Activated CD4-positive, CD25-positive, alpha-beta regulatory T cell treated with anti-CD3 and anti-CD28 coated beads, Interleukin-2, amount 50 U/mL, for 24 hours (primary cell): ENCODE results near the gene POLE4.

ENCODE experiments used
- ATAC-seq, 2 donors: fragments of 150-1000 bp; cut with Tn5 transposase; one replicate each; pipeline ENCODE4 v1.10.0; 2021; ENCODE audit warnings: mild to moderate bottlenecking in 1 of 2, moderate library complexity in 1 of 2

Gene POLE4

DNA sequence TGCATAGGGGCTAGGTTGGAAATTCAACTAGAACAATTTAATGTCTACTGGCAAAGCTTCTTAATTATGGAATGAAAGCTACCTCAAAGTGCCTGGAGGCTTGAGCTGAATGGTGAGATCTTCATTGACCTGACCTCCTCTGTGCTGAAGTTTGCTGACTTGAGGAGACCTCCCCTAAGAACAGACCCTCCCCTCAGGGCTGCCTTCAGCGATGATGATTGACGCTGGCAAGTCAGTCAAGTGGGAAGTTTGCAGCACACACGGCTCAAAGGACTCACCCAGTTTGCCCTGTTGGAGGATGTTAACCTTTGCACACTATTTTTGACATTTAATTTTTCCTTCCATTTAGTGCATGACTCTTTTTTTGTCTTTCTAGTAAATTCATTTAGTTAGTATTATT is 17.2 kb upstream of the POLE4 start:
- no peak for ATAC-seq

DNA sequence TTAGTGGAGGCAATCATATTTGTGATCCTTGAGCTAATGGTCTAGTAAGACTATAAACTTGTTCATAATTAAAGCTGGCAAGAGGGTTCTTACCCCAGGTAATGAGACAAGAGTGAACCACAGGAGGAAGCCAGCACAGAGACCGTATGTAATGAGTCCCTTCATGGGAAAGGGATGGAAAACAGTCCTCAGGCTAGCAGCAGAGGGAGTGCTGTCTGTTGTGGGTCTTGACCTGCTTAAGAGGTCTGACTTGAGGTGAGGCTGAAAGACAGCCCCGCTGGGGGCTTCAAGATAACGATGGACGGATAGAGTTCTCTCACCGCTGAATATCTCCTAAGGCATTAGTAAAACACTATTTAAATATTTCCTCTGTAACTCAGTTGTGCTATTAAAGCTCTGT is 16.2 kb upstream of the POLE4 start:
- no peak for ATAC-seq

DNA sequence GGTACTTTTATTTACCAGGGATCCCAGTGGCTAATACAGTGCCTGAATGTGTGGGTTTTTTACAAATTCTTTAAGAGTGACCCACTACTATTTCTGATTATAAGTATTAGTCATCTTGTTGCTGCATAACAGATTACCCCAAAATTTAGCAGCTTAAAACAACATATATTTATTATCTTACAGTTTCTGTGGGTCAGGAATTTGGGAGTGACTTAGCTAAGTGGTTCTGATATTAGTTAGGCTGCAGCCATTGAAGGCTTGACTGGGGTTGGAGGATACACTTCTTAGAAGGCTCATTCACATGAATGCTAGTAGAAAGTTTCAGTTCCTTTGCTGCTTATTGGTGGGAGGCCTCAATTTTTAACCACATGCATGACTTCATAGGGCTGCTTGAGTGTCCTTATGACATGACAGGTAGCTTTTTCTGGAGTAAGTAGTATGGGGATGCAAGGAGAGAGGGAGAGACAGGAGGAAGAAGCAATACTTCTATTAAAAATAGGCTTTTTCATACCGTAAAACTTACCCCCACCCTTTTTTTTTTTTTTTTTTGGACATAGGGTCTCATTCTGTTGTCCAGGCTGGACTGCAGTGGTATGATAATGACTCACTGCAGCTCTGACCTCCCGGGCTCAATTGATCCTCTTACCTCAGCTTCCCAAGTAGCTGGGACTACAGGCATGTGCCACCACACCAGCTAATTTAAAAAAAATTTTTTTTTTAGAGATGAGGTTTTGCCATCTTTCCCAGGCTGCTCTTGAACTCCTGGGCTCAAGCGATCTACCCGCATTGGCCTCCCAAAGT is 13.3 kb upstream of the POLE4 start:
- ATAC-seq, result no peak

DNA sequence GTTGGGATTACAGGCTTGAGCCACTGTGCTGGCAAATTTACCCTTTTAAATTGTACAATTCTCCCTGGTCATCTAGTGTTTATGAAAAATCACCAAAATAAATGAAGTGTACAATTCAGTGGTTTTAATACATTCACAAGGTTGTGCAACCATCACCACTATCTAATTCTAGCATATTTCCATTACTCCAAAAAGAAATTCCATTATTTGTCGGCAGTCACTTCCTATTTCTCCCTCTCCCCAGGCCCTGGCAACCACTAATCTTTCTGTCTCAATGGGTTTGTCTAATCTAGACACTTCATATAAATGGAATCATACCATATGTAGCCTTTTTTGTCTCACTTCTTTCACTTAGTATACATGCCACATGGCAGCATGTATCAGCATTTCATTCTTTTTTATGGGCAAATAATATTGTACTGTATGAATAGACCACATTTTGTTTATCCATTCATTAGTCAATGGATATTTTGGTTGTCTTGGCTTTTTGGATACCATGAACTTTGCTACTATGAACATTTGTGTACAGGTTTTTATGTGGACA is 12.6 kb upstream of the POLE4 start:
- ATAC-seq, result no peak

DNA sequence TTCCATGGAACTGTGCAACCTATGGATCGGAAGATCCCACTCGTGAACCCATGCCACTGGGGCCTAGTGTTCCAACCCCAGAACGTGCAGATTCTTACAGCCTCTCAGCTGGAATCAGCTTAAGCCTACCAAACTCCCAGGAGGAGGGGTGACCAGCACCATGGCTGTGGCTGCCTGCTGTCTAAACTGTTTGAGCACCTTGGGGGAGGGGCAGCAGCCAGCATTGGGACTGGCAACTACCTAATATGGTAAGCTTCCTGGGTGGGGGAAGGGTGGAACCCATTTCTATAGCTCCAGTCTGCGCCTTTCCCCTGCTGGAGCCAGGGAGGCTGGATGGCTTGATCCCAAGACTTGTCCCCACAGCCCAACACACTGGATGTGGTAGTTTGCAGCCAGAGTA is 10.7 kb upstream of the POLE4 start:
- ATAC-seq, result no peak

DNA sequence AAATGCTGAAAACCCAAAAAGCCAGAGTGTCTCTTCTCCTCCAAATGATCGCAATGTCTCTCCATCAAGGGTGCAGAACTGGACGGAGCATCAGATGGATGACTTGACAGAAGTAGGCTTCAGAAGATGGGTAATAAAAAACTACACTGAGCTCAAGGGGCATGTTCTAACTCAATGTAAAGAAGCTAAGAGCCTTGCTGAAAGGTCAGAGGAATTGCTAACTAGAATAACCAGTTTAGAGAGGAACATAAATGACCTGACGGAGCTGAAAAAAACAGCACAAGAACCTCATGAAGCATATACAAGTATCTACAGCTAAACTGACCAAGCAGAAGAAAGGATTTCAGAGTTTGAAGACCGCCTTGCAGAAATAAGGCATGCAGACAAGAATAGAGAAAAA is 9.7 kb upstream of the POLE4 start:
- no peak for ATAC-seq

DNA sequence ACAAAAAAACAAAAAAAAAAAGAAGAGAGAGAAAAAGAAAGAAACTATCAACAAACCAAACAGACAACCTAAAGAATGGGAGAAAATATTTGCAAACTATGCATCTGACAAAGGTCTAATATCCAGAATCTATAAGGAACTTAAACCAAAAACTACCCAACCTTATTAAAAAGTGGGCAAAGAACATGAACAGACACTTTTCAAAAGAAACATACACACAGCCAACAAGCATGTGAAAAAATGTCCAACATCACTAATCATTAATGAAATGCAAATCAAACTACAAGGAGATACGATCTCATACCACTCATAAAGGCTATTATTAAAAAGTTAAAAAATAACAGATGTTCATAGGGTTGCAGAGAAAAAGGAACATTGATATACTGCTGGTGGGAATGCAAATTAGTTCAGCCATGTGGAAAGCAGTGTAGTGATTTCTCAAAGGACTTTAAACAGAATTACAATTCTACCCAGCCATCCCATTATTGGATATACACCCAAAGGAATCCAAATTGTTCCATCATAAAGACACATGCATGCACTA is 7.2 kb upstream of the POLE4 start:
- no peak for ATAC-seq

DNA sequence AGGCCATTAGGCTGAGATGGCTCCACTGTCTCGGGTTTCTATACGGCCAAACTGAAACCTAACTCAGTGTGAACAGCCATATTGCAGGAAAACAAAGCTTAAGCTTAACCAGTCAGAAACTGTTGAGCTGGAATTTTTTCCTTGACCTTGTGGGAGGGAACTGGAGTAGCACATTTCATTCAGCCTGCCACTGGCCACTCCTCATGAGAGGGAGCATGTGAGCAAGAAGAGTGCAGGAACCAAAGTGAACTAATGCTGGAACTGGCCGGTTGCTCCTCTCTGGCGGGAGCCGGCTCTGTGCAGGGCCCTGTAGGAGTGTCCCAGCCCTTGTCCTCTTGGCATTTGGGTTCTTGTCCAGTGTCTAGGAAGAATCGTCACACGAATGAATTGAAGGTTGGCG is 5.9 kb upstream of the POLE4 start:
- ATAC-seq, result no peak

DNA sequence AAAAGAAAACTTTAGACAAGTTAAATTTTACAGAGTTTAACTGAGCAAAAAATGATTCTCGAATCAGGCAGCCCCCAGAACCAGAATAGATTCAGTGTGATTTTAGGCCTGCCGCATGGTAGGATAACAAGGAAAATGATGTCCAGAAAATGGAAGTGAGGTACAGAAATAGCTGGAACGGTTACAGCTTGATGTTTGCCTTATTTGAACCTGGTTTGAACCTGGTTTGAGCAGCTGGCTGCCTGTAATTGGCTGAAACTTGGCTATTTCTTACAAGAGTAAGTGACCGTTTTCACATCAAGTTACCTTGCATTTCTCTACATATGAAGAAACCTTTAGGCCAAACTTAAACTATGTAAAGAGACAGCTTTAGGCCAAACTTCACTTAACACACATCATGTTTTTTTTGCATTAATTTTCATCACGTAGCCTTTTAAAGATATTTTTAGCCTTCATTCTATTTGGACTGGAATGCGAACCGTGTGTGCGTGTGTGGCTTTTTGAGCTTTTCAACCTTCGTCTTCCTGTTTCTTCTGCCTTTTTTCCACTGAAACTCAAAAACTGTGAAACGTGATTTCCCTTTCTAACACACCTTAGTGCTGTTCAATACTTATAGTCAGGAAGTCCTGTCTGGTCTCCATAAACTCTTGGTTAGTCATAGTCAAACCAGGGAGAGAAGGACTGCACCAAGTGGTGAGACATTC is 4.5 kb upstream of the POLE4 start:
- ATAC-seq, result no peak

DNA sequence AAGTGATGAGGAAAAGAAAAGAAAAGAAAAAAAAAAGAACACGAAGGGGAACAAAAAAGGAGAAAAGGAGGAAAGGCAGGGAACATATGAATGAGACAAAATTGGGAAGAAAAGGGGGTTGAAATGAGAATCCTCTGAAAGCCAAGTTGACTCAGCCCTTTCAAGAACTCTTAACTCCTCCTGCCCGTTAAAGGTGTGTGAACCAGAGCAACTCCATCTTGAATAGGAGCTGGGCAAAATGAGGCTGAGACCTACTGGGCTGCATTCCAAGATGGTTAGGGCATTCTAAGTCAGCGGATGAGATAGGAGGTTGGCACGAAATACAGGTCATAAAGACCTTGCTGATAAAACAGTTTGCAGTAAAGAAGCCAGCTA is 4.0 kb upstream of the POLE4 start:
- ATAC-seq, result no peak

DNA sequence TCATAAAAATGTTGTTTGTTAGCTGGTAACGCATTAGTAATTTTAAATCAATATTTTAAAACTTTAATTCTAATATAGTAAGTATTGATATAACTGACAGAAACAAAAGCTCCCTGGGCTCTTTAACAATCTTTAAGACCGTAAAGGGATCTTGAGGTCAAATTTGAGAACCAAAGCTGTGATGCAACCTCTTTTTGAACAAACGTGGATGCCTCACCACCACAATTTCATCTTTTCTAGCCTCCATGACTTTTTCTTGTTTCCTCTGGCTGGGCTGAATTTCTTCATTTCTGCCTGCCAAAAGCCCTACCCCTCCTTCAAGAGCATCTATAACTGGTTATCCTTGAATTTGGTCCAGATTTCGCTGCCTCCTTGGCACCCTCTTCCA is 563 bp upstream of the POLE4 start:
- ATAC-seq, result no peak

DNA sequence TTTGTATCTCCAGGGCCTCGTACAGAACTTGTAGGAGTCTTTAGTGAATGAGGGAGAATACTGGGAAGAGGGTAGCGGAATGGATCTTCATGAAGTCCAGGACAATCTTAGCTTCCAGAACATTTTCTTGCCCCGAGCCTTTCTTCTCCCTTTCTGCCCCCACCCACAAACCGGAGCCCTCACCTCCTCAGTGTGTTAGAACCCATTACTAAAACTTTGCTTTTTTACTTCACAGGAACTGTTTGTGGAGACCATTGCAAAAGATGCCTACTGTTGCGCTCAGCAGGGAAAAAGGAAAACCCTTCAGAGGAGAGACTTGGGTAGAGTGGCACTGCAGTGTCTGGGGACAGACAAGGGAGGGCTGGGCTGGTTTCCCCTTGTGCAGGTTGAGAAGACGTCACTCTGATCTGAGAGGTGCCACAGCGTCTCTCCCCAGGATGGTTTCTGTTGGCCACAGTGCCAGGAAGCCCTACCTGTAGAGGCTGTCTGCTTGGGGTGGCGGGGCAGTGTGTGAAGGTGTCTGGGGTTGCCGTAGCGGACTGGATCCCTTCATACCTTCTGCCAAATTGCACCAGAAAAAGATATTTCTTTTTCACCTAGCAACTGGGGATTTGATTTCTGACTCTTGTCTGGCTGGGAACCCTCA is 786 bp downstream of the POLE4 start:
- no peak for ATAC-seq

DNA sequence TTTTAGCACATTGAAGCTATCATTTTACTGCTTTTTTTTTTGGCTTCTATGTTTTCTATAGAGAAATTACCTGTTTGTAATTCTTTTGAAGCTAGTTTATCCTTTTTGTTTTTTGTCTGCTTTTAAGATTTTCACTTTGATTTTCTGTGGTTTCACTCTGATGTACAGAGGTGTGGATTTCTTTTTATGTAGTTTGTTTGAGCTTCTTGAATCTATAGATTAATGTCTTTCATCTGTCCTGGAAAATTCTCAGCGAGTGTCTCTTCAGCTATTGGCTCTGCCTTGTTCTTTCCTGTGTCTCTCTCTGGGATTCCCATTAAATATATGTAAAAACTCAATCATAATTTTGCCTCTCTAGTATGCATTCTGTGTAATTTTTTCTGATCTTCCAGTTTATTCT is 8.4 kb downstream of the POLE4 start:
- ATAC-seq, result no peak

DNA sequence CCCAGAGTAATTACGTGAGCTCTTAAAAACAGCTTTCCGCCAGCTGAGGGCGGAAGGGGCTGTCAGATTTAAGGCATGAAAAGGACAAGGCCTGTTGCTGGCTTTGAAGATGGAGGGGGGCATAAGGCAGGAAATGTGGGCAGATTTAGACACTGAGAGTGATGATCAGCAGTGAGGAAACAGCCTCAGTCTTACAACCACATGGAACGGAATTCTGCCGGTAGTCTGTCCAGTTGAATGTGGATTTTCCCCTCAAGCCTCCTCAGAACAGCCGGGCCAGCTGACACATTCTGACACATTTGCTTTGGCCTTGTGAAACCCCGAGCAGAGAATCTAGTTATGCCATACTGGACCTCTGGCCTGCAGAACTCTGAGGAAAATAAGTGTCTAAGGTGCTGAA is 16.6 kb downstream of the POLE4 start:
- ATAC-seq, result no peak

DNA sequence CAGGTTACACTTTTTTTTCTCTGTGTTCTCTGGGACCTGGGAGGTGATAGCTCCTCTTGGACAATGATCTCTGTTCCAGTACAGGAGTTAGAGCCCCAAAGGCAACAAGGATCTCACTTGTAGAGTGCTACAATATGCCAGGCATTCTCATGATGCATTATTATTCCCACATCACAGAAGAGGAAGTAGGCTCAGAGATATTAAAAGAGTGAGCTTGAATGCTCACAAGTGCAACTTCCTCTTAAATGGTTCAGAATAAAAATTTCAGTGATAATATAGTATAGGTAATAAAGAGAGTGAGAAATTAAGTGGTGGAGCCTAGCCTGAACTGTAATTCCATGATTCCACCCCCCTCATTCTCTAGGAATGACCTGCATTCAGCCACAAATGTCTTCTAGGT is 21.4 kb downstream of the POLE4 start:
- no peak for ATAC-seq

DNA sequence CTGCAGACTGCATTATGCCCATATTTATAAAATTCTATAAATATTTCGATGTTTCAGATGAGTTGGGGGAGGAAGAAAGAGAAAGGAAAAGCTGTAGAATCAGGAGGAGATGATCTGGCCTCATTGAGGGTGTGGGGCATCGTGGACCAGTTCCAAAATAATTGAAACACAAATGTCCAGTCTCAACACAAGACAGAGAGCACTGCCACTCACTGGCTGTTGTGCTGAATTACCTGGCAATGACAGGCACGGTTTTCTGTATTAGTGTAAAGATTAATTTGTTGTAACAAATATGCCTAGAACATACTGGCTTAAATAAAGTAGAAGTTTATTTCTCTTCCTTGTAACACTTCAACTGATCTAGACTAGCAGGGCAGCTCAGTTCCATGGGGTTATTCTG is 24.1 kb downstream of the POLE4 start:
- ATAC-seq, result no peak

DNA sequence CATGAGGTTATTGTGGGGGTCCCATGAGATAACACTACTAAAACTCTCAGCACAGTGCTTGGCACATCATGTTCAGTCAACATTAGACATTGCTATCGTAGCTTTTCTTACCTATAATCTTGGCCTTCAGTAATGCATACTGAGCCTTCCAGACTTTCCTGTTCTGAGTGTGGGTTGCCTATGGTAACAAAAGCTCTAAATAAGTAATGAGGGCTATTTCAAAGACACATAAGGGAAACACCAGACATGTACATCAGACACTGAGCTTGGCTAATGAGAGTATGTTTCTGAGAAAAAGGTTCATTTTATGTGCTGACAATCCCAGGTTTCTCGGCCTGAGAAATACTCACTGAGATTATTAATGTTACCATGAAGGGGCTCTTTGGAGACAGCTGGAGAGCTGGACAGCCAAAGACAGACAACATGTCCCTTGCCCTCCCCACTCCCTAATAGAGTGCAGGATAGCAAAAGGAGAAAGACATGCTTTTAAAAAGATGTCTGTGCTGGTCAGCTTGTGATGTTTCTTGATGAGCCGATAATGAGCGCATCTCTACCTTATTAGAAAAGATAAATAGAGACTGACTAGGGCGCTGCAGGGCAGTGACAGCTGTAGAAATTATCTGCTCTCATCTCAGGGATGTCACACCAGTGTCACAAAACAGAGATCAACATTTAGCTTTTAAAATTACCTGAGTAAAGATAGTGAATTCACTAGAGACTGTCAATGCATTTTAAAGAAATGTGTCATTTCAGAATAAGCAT is 25.4 kb downstream of the POLE4 start:
- ATAC-seq, result no peak

DNA sequence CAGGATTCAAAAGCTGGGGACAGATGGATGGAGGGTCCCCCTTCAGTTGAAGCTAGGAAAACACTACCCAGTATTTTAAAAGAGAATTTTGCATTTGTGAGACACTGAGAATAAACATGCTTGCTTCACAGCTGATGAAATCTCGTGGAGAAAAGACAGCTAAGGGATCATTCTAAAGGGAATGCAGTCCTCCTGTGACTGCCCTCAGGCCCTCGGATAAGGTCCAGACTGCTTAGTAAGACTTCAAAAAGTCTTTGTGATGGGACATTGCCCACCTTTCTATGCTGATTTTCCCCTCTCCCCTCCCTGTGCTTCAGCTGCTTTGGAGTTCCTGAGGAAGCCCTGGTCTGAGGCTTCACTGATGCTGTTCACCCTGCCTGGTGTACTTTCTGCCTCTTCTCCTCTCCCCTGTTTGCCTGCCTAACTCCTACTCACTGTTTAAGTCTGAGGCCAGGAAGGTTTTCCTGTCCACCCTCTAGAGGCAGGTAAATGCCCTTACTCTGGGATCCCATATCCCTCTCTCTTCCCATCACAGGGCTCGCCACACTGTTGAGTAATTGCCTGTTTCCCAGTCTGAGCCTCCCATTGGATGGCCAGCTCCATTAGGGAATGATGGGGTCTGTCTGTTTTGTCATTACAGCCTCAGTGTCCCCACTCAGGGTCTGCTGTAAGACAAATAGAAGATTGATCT is 26.6 kb downstream of the POLE4 start:
- no peak for ATAC-seq

DNA sequence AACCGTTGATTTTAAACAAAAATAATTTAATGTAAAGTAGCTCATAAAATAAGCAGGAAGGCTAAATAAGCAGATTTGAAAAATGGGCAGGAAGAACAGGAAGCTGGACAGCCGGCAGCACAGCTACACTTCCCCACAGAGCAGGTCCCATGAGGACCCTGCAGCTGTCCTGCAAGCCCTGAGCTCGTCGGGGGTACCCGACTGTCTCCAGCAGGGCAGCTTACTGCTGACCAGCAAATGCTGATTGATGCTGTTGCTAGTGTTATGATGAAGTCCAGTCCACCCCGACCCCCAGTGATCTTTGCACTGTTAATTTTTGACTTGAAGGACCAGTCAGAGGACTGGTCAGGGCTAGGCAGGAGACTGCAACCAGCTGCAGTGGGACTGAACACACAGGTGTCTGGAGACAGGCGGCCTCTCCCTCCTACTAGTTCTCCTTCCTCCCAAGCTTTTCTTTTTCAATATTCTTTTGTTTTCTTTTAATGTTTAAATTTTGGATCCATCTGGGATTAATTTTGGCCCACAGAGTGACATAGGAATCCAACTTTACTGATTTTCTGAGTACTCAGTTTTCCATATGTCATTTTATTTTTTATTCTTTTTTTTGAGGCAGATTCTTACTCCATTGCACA is 27.7 kb downstream of the POLE4 start:
- ATAC-seq, result no peak

DNA sequence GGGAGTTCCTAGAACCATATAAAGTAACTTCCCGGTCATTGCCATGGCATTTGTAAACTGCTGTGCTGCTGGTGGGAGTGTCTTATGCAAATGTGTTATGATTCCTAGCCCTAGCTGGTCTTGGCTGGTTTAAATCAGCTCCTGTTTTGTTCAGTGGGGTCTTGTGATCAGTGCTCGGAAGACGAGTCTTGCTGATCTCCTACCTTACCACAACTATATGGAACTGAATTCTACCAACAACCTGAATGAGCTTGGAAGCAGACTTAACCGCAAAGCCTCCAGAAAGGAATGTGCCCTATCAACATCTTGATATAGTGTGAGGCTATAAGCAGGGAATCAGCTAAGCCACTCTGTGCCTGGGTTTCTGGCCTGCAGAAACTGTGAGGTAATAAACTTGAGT is 33.5 kb downstream of the POLE4 start:
- ATAC-seq, result no peak

DNA sequence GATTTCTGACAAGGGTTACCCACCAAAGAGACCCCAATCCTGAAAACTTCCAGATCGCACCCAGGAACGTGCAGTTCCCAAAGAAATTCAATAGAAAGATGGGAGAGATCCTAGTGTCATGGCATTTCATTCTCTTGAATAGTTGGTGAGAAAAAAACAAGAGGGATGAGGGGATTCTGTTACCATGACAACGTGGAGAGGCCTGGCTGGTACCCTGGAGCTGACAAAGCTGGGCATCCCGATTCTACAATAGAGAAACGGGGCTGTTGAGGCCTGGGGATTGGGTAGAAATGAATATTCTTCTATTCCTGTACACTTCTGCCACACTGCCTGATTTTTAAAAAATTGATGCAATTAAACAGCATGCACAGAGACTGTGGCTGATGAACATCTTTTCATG is 41.0 kb downstream of the POLE4 start:
- ATAC-seq, result no peak

DNA sequence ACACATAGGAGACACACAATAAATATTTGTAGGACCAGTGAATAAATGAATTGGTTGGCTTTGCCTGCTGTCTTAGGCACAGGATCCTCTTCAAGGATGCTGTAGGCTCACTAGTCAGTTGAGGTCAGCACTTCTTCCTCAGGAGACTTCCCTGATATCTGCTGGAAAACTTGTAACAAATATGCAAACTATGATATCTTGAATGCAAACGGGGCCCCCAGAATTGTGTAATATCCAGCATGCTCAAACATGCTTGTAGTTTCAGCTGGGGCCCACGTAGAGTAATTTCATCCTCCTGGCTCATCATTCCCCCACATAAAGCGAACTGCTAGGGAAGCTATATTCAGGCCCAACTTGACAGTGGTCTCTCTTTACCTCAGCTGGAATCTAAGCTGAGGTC is 43.6 kb downstream of the POLE4 start:
- no peak for ATAC-seq
